Activated naive CD8-positive, alpha-beta T cell (primary cell): ENCODE measurements around the gene TFDP2.

Experiments
- H3K27ac Mint-ChIP-seq: one replicate; pipeline ENCODE4 v1.8.0; 2021; ENCODE audit warnings: mixed read lengths
- H3K27me3 Mint-ChIP-seq: one replicate; pipeline ENCODE4 v1.8.0; 2021; ENCODE audit warnings: mixed read lengths
- H3K36me3 Mint-ChIP-seq: one replicate; pipeline ENCODE4 v1.8.0; 2021; ENCODE audit warnings: mixed read lengths
- H3K4me1 Mint-ChIP-seq: one replicate; pipeline ENCODE4 v1.8.0; 2021; ENCODE audit warnings: low read depth, mixed read lengths
- H3K4me3 Mint-ChIP-seq: one replicate; pipeline ENCODE4 v1.8.0; 2021; ENCODE audit warnings: mild to moderate bottlenecking, mixed read lengths
- H3K9me3 Mint-ChIP-seq: one replicate; pipeline ENCODE4 v1.8.0; 2021; ENCODE audit warnings: low read depth, mixed read lengths

The TFDP2 gene

GRCh38 chr3:141898908-141899307 lies 250.4 kb downstream of the TFDP2 start:
- Mint-ChIP-seq H3K27ac (no peak overlapping the region), H3K4me1 (peaks cover 20% of the 10 kb centered on the region), H3K4me3 (no peak overlapping the region), H3K27me3 (no peaks in the 10 kb centered on the region), H3K36me3 (peaks cover 30% of the 10 kb centered on the region), H3K9me3 (peaks cover 3% of the 10 kb centered on the region)

GRCh38 chr3:141895731-141896130 lies 253.6 kb downstream of the TFDP2 start:
- peaks cover 36% of the 10 kb centered on the region for H3K4me1 Mint-ChIP-seq
- H3K4me3 Mint-ChIP-seq: no peak overlapping the region
- no peaks in the 10 kb centered on the region for H3K27me3 Mint-ChIP-seq
- H3K9me3 Mint-ChIP-seq: peaks cover 3% of the 10 kb centered on the region
- peaks cover 33% of the 10 kb centered on the region for H3K36me3 Mint-ChIP-seq
- H3K27ac Mint-ChIP-seq: no peak overlapping the region

- Mint-ChIP-seq H3K4me3 (no peak overlapping the region), H3K9me3 (peaks cover 3% of the 10 kb centered on the region), H3K27ac (no peak overlapping the region), H3K36me3 (peaks cover 27% of the 10 kb centered on the region), H3K4me1 (peaks cover 38% of the 10 kb centered on the region), H3K27me3 (no peaks in the 10 kb centered on the region)
Measured at GRCh38 chr3:141894524-141895176, 254.7 kb downstream of the TFDP2 start.
